Kidney epithelial cell (primary cell): Measurements from ENCODE around the gene SEMA6A. TPM values are rescaled to one million over a fixed set of nuclear protein-coding genes. Genes with fewer than 3 reads are reported as not detected.

Experiments used
- DNase-seq: peaks from one replicate; pipeline ENCODE4 v3.0.0-alpha.2; 2010; ENCODE audit warnings: low read depth
- H3K27me3 ChIP-seq: 2 replicates; pipeline ENCODE4 v1.6.0; 2011; ENCODE audit warnings: low read length; ENCODE audit not compliant: control insufficient read depth, insufficient read depth
- H3K36me3 ChIP-seq: 2 replicates; pipeline ENCODE4 v1.5.1; 2011; ENCODE audit warnings: low read length; ENCODE audit not compliant: control insufficient read depth, insufficient read depth
- H3K4me3 ChIP-seq: 2 replicates; pipeline ENCODE4 v1.5.1; 2011; ENCODE audit warnings: low read depth, mild to moderate bottlenecking, control low read depth, low read length
- total RNA-seq: library from RNA; depleted of rRNA; stranded (reverse); fragments of >200 nt; gene quantifications from 2 replicates; pipeline ENCODE4 v1.2.3, GENCODE V29; 2015
- TF ChIP-seq, protein P1 (sequence below): IDR thresholded peaks from 2 replicates; pipeline ENCODE4 v1.5.1; 2011; ENCODE audit warnings: mild to moderate bottlenecking, moderate library complexity, low read length, control low read depth, inconsistent platforms; ENCODE audit not compliant: insufficient read depth, poor library complexity, severe bottlenecking

Gene SEMA6A
- total RNA-seq, 1 donor from 2014 or later: 6.3 TPM

DNA sequence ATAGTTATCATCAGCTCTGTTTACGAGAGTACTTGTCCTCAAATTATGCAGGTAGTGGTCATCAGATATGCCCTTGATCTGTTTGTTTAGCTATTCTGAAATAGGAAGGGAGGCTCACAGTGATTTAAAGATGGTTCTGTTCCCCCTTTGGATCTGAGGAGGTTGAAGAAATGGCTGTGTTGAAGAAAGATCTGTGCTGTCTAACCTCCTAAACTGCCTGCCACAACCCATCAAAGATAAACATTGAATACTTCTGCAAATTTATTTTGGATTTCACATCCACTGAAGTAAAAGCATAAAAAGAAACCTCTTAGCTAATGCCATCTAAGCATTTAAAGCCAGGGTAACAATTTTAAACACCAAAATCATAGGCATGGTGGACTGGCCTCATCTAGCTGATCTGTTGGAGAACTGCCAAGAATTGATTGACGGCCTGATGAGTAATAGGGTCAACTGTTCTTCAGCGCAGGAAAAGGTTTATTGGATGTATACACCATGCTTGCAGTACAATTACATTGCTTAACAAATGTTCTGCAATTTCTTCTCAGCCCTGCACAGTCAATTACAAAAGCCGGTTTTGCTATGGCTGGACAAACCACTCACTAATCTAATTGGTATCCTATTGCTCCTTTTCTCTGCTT is 97.6 kb downstream of the SEMA6A start:
- H3K4me3 ChIP-seq: no peak overlapping the region
- no peak for DNase-seq
- no peaks in the 10 kb centered on the region for H3K27me3 ChIP-seq
- TF ChIP-seq, protein P1, sequence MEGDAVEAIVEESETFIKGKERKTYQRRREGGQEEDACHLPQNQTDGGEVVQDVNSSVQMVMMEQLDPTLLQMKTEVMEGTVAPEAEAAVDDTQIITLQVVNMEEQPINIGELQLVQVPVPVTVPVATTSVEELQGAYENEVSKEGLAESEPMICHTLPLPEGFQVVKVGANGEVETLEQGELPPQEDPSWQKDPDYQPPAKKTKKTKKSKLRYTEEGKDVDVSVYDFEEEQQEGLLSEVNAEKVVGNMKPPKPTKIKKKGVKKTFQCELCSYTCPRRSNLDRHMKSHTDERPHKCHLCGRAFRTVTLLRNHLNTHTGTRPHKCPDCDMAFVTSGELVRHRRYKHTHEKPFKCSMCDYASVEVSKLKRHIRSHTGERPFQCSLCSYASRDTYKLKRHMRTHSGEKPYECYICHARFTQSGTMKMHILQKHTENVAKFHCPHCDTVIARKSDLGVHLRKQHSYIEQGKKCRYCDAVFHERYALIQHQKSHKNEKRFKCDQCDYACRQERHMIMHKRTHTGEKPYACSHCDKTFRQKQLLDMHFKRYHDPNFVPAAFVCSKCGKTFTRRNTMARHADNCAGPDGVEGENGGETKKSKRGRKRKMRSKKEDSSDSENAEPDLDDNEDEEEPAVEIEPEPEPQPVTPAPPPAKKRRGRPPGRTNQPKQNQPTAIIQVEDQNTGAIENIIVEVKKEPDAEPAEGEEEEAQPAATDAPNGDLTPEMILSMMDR: no peak
- H3K36me3 ChIP-seq: no peaks in the 10 kb centered on the region

DNA sequence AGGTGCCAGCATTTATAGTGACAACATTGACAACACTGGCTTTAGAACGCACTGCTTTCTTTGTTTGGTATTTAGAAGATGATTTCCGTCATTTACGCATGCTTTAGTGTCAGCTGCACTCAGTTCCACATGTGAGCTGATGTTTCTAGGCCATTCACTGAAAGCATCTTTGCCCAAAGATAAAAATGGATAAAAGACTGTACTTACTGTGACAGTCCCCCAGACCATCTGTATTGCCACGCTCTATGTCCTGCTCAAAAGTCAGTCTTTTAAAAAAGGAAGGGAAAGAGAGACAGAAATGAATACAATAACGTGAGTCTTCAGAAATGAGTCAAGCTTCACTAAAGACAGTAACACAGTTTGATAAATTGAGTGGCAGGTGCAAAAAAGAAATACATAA is 99.3 kb downstream of the SEMA6A start:
- TF ChIP-seq, protein P1: no peak
- Histone ChIP-seq H3K36me3 (no peaks in the 10 kb centered on the region), H3K27me3 (no peaks in the 10 kb centered on the region), H3K4me3 (no peak overlapping the region)
- no peak for DNase-seq

DNA sequence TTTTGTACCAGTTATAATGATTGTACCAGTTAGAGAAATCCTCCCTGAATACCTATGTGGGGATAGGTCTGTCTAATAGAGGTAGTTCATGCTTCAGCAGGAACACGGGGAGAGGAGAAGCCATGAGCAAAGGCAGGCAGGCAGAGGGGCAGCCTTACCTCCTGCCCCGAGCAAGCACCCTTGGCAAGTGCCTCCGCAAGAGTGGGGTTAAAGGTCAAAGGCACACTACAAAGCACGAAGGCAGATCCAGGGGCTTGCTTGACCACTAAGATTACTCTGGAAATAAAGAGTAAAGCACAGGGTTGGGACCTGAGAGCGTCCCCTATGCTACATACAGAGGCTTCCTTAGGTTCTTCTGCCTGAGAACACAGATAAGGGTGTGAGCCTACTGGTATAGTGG is 100.9 kb downstream of the SEMA6A start:
- TF ChIP-seq, protein P1: no peak
- no peak for DNase-seq
- H3K4me3 ChIP-seq: no peak overlapping the region

DNA sequence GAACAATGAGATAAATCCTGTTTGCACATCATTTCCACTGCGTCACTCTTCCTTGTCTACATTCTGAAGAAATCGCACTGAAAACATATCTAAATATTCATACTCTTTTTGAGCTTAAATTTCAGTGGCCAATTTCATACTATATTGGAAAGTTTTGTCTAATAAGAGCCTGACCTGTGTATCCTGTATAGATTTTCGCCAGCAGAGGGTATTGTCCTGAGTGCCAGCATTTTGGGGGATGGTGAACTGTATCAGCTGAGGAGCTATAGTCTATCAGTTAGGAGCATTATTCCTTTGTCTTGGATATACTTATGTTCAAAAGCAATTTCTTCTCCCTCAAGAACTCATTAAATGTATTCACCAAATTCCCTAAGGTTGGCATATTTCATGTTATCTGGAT is 102.3 kb downstream of the SEMA6A start:
- DNase-seq: no peak
- Histone ChIP-seq H3K27me3 (no peaks in the 10 kb centered on the region), H3K36me3 (no peaks in the 10 kb centered on the region), H3K4me3 (no peak overlapping the region)
- TF ChIP-seq, protein P1: no peak

More for the DNA sequence above, 100.9 kb downstream of the SEMA6A start:
- Histone ChIP-seq H3K36me3 (no peaks in the 10 kb centered on the region), H3K27me3 (no peaks in the 10 kb centered on the region)

DNA sequence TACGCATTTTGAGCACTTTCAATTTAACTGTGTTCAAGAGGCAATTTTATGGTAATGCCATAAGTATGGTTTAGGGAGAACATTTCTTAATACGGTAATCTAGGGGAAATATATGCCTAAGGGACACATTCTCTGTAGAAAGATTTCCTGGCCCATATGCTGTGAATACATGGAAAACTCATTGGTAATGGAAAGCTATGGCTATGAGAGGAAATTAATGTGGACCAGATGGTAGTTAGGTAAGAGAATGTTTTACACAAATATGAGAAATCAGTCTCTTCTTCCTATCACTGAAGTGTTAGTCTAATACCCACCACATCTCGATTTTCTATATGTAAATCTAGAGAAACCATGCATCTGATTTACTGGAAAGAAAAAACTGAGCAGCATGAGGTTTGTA is 105.0 kb downstream of the SEMA6A start:
- Histone ChIP-seq H3K27me3 (no peaks in the 10 kb centered on the region), H3K36me3 (peaks cover 2% of the 10 kb centered on the region), H3K4me3 (no peak overlapping the region)
- TF ChIP-seq, protein P1: no peak
- DNase-seq: no peak

DNA sequence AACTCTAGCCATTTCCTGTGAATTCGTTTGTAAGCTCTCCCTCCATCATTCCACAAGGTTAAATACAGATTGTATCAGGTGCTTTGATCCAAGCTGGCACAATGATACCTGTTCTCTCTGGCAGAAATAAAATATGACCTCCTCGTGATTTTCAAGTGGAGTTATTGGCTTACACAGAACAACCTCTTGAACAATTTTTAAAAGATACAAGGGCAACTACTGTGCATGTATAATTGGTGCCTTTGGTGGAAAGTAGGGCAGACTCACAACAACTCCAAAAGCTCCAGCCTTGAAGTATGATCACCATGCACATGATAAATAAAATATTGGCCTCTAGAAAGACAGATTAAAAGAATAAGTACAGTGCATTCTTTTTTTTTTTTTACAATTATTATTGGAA is 106.0 kb downstream of the SEMA6A start:
- no peak overlapping the region for H3K4me3 ChIP-seq
- no peak for DNase-seq
- TF ChIP-seq, protein P1: no peak
- peaks cover 2% of the 10 kb centered on the region for H3K36me3 ChIP-seq
- no peaks in the 10 kb centered on the region for H3K27me3 ChIP-seq
